NCI-H82 treated with DMSO at 0.1 percent for 48 hours (cell line): Measurements from ENCODE around the gene NF1.
A peak's percentile ranks its signal among the peaks of the same experiment; 100 is the strongest.

Experiments
- DNase-seq: peaks from one replicate; lab custom pipeline; 2025; ENCODE audit not compliant: unreplicated experiment; lab: John Stamatoyannopoulos, UW

NF1 gene

GRCh38 chr17:31418773-31419350 is 324.1 kb downstream of the NF1 start:
- no peak for DNase-seq

DNA sequence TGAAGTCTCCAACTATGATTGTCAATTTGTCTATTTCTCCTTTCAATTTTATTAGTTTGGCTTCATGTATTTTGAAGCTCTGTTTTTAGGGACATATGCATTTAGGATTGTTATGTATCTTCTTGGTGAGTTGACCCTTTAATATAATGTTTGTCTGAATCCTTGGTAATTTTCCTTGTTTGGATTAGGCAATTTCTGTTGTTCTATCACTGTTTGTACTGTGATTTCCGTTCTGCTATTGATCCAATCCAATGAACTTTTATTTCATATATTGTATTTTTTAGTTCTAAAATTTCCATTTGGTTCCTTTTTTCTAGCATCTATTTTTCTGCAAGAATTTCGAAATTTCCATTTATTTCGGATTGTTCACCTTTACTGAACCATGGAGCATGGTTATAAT is 327.7 kb downstream of the NF1 start:
- no peak for DNase-seq

- DNase-seq = no peak
These were observed 330.1 kb downstream of the NF1 start for GRCh38 chr17:31424944-31425281.

DNA sequence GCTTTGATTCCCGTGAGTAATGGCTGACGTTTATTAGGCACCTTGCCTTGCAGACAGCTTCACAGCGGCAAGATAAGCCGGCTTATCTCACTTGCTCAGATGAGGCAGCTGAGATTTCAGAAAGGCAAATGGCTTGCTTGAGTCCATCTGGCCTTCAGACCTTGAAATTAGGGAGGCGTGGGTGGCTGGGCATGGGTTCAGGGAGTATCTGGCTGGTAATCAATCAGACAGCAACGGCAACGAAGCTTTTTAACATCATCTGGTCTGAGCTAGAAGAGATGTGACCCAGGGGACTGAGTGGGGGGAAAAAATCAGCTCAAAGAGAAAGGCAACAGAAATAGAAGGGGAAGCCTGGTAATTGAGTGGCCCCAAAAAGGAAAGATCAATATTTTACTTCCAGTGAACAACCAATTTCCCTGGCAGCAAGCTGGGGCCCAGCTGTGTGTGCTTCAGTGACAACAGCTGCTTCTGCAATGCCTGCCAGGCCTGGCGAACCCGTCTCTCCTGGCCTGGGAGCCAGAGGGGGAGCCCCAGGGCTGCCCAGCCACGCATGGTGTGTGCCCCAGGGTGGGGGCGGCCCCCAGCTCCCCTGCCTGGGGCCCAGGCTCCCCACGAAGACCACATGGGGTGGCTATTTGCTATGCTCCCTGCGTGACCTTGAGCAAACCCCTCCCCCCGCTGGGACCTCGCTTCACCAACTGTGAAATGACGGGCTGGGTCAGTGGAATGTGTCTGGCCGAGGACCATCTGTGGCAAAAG is 330.7 kb downstream of the NF1 start:
- DNase-seq = peak; percentile 89
